ENCODE results near the gene CPB2. TPM values are rescaled to one million over a fixed set of nuclear protein-coding genes. Genes with fewer than 3 reads are reported as not detected.

The CPB2 gene
- total and polyA plus RNA-seq, 9 of the 15 experiments (the other 6 are each of a cell fraction or from before 2014, with no cell fraction given), result 0.03 to 0.16 (median 0.07) TPM; not detected in 6

- Histone ChIP-seq H4K20me1 (replicated peaks; ENCODE audit: control insufficient read depth, insufficient read depth, low read length) (no peaks in the 10 kb centered on the region), H3K4me1 (replicated peaks in 1 of 2; ENCODE audit: control insufficient read depth in 2 of 2, insufficient read depth in 2 of 2, low read length in 2 of 2) (peaks cover 0 to 4% of the 10 kb centered on the region in 2 experiments; a peak in 2 of 5 replicates), H3K36me3 (ENCODE audit: control insufficient read depth, insufficient read depth, low read length) (no peaks in the 10 kb centered on the region), H3K9me1 (ENCODE audit: control insufficient read depth, insufficient read depth, low read length) (no peaks in the 10 kb centered on the region), H3K9me3 (replicated peaks; ENCODE audit: control insufficient read depth, insufficient read depth, low read depth, low read length) (no peaks in the 10 kb centered on the region), H3K4me3 (no peak overlapping the region), H3K4me2 (ENCODE audit: insufficient read depth, low read length) (no peak overlapping the region), H3K27ac (ENCODE audit: extremely low read depth, low read depth, low read length) (no peak overlapping the region), H3K9ac (ENCODE audit: insufficient read depth in 1 of 2, low read depth in 2 of 2, low read length in 2 of 2) (no peak overlapping the region), H3K79me2 (ENCODE audit: control insufficient read depth, insufficient read depth, low read length) (no peaks in the 10 kb centered on the region), H3K27me3 (ENCODE audit: control insufficient read depth in 2 of 2, insufficient read depth in 2 of 2, low read length in 2 of 2) (no peaks in the 10 kb centered on the region), H2AFZ (ENCODE audit: low read depth, low read length) (no peak overlapping the region)
- FAIRE-seq (no peak), DNase-seq (ENCODE audit: extremely low read depth in 1 of 4, low spot score in 3 of 4) (no peak), ATAC-seq (no peak)
- POLR2A ChIA-PET, result interaction anchor here (0.6 kb wide), 1 partner anchor 37 kb away, joined by 3 read pairs; no protein-coding TSS in a partner anchor
- 74% methylated on average over 5 of the region's 5 CpGs for WGBS (ENCODE audit: insufficient coverage, low coverage, missing lambda C conversion rate)
- CTCF ChIA-PET (ENCODE audit: low intra/inter-chr PET ratio), result no interaction called here
- TF ChIP-seq SETDB1 (IDR thresholded peaks at IDR 0.05; ENCODE audit: low read length) (no peak), BDP1 (IDR thresholded peaks at IDR 0.05; ENCODE audit: insufficient read depth, insufficient read length) (no peak)
- in situ Hi-C loops (cut with MboI), result no loop called here
- intact Hi-C loops (cut with micrococcal nuclease), result no loop called here
- BruUV-seq (replicated peaks), result no TSS peak
These were observed 22.5 kb downstream of the CPB2 start for GRCh38 chr13:46082324-46082723.

- no peaks in the 10 kb centered on the region for H3K9me1 ChIP-seq (ENCODE audit: control insufficient read depth, insufficient read depth, low read length)
- intact Hi-C loops (cut with micrococcal nuclease) (no loop called here), in situ Hi-C loops (cut with MboI) (no loop called here)
- BruUV-seq (replicated peaks), result no TSS peak
- no peak overlapping the region for H3K27ac ChIP-seq (ENCODE audit: extremely low read depth, low read depth, low read length)
- no peak overlapping the region for H3K4me2 ChIP-seq (ENCODE audit: insufficient read depth, low read length)
- TF ChIP-seq RBM22 (IDR thresholded peaks at IDR 0.05; ENCODE audit: low read depth, low read length, poor library complexity, severe bottlenecking) (no peak), ATF6 (CRISPR knock-in tag; IDR thresholded peaks at IDR 0.05) (no peak), ZNF146 (CRISPR knock-in tag; IDR thresholded peaks at IDR 0.05; ENCODE audit: unreplicated experiment) (no peak), PHF20 (IDR thresholded peaks at IDR 0.05; ENCODE audit: partially characterized antibody) (no peak), PML (IDR thresholded peaks at IDR 0.05; ENCODE audit: low read length) (no peak), HDAC1 (IDR thresholded peaks at IDR 0.05) (no peak), MAFG (tag; conservative IDR thresholded peaks at IDR 0.05) (0 out of 2 replicates have a peak, but pooled peaks have one; percentile 28), MAFK (IDR thresholded peaks at IDR 0.05; ENCODE audit: low read length) (peak; percentile 31; the same call in 1 of the 2 replicates), C11orf30 (IDR thresholded peaks at IDR 0.05; ENCODE audit: low read depth) (peak; percentile 58; the same call in 1 of the 2 replicates), ZNF436 (CRISPR knock-in tag; IDR thresholded peaks at IDR 0.05) (no peak), ZNF316 (IDR thresholded peaks at IDR 0.05) (peak; percentile 63; the same call in 1 of the 2 replicates), MAFF (IDR thresholded peaks at IDR 0.05; ENCODE audit: low read length) (peak; percentile 43; the same call in 1 of the 2 replicates), SRSF9 (IDR thresholded peaks at IDR 0.05; ENCODE audit: borderline replicate concordance, low read depth, low read length) (no peak)
- no peak for FAIRE-seq
- no peak for ATAC-seq
- H3K4me3 ChIP-seq, result no peak overlapping the region
- ChIA-PET CTCF (ENCODE audit: low intra/inter-chr PET ratio) (no interaction called here), POLR2A (no interaction called here)
- no peaks in the 10 kb centered on the region for H3K4me1 ChIP-seq (replicated peaks in 1 of 2; ENCODE audit: control insufficient read depth in 2 of 2, insufficient read depth in 2 of 2, low read length in 2 of 2)
- H3K9me3 ChIP-seq (replicated peaks; ENCODE audit: control insufficient read depth, insufficient read depth, low read depth, low read length), result no peaks in the 10 kb centered on the region
- no peaks in the 10 kb centered on the region for H3K79me2 ChIP-seq (ENCODE audit: control insufficient read depth, insufficient read depth, low read length)
- H3K27me3 ChIP-seq (ENCODE audit: control insufficient read depth in 2 of 2, insufficient read depth in 2 of 2, low read length in 2 of 2), result no peaks in the 10 kb centered on the region
- no peaks in the 10 kb centered on the region for H4K20me1 ChIP-seq (replicated peaks; ENCODE audit: control insufficient read depth, insufficient read depth, low read length)
- WGBS (ENCODE audit: insufficient coverage, low coverage, missing lambda C conversion rate), result 25% methylated on average over 2 of the region's 2 CpGs
- H3K9ac ChIP-seq (ENCODE audit: insufficient read depth in 1 of 2, low read depth in 2 of 2, low read length in 2 of 2), result no peak overlapping the region
- no peak for DNase-seq (ENCODE audit: extremely low read depth in 1 of 4, low spot score in 3 of 4)
- H2AFZ ChIP-seq (ENCODE audit: low read depth, low read length), result no peak overlapping the region
- no peaks in the 10 kb centered on the region for H3K36me3 ChIP-seq (ENCODE audit: control insufficient read depth, insufficient read depth, low read length)
These were observed 25.1 kb downstream of the CPB2 start for GRCh38 chr13:46079770-46080169.
